NCI-H748 (cell line): ENCODE data around the gene PRKCE.
"Not testable (repeated sequence)": the region's sequence is repeated elsewhere in the genome, so short reads cannot be mapped to it uniquely, and the experiment has no call there.

ENCODE experiments used
- DNase-seq: peaks from one replicate; lab custom pipeline; 2025; ENCODE audit not compliant: unreplicated experiment; lab: John Stamatoyannopoulos, UW

Gene PRKCE

DNA sequence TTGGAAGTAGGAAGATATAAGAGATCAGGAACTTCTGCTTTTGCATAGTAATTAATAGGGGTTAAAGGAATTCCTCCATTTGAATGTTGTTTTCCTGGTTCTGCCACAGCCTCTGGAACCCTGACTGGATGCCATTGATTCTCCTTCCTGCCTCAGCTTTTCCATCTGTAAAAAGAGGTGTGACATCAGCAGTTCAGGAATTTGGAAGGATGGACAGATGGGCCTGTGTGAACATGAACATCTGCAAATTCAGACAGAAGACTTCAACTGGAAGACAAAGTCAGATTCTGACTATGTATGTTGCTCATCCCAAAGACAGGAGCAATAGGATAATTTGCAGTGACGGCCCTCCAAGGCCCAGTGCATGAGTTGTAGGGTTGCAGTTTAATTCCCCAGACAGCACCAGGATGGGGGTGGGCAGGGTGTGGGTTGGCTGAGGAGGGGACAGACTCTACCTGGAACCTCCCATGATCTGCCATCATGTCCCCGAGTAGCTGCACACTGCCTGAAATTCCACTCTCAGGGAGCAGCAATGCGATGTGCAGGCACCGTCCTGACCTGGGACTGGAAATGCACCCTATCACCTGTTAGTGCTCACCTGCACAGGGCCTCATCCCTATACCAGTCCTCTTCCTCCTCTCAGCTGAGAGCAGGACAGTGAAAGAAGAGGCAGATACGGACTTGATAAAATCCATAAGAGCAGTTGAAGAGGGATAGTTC, 546.8 kb downstream of the PRKCE start:
- DNase-seq, result no peak

- no peak for DNase-seq
Observed at GRCh38 chr2:46198966-46199365, 547.5 kb downstream of the PRKCE start.

DNA sequence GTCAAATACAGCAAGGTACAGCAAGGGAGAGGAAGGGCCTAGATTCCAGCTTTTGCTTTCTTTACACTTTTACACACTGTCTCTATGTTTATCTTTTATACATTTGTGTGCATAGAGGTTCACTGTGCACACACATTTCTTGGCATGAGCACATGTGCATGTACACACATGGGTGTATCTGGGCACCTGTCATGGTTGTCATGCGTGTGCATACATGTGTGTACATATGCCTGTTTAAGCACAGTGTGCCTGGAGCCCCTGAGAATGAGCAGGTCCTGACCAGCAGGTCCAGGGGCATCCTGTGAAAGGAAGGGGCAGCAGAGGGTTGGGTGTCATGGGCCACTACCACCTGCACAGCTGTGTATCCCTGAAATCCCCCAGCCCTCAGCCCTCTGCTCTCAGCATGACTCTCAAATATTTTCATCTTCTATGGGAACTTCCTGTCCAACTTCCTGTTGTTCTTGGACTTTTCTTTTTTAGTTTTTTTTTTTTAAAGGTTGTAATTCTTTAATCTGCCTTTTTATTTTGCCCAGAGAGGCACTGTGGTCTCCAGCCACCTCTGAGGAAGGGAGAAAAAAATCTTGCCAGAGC, 548.7 kb downstream of the PRKCE start:
- no peak for DNase-seq

DNA sequence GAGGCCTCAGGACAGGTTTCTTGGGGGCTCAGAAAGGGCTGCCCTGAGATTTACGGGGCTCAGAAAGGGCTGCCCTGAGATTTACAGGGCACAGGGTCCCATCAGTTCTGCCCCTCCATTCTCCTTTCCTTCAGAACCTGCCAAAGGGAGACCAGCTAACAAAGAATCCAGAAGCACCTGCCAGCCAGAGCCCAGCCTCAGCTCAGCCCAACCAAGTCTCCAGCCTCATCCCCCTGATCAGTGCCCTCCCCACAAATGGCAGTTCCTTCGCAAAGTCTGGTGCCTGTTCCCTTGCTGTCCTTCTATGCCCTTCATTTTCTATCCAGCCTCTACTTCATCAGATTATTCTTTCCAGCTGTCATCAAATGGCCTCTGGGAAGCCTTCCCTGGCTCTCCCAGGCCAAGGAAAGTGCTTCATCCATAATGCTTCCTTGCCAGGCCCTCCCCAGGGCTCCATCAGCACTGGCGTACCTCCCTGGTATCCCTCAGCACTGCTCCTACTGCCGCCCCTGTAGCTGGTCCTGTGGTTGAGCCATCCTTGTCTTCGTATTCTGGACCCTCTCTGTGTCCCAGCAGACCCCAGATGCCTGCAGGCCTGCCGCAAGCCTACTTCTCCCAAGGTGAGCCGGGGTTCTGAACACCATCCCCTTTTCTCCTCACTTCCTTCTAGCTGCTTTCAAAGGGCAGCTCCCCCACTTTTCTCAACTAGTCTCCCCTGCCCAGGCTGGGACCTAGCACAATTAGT, 549.6 kb downstream of the PRKCE start:
- no peak for DNase-seq

- no peak for DNase-seq
Observed at GRCh38 chr2:46202453-46202852, 551.0 kb downstream of the PRKCE start.

GRCh38 chr2:46202987-46203386, 551.5 kb downstream of the PRKCE start:
- no peak for DNase-seq

GRCh38 chr2:46203636-46204035, 552.2 kb downstream of the PRKCE start:
- not testable (repeated sequence) for DNase-seq

GRCh38 chr2:46207591-46207990, 556.1 kb downstream of the PRKCE start:
- DNase-seq, result no peak

DNA sequence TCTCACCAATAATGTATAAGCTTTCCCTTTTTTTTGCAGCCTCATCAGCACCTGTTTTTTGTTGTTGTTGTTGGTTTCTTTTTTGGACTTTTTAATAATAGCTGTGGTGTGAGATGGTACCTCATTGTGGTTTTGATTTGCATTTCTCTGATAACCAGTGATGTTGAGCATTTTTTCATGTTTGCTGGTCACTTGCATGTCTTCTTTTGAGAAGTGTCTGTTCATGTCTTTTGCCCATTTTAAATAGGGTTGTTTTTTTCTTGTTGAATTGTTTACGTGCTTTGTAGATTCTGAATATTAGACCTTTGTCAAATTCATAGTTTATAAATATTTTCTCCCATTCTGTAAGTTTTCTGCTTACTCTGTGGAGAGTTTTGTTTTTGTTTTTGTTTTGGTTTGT, 557.3 kb downstream of the PRKCE start:
- DNase-seq, result no peak

DNA sequence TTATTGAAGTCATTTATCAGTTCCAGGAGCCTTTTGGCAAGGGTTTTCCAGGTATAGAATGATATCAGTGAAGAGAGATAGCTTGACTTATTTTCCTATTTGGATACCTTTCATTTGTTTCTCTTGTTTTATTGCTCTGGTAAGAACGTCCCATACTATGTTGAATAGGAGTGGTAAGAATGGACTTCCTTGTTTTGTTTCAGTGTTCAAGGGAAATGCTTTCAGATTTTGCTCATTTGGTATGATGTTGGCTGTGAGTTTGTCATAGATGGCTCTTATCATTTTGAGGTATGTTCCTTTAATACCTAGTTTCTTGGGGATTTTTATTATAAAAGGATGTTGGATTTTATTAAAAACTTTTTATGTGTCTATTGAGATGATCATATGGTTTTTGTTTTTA, 558.6 kb downstream of the PRKCE start:
- DNase-seq, result no peak

DNA sequence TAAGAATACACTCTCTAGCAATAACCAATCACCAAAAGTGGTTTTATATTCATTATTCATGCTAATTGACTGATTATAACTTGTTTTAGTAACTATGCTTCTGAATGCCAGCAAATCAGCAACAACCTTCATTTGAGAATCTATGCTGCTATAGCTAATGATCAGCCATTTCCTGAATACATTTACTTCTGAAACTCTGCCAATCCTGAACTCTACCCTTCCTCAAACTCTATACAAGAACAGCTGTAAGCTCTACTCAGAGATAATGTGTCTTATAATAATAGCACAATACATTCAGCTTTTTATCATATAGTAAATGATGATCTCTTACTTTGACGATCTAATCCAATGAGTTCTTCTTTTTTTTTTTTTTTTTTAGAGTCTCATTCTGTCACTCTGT, 560.0 kb downstream of the PRKCE start:
- no peak for DNase-seq

- no peak for DNase-seq
Observed at GRCh38 chr2:46213906-46214305, 562.4 kb downstream of the PRKCE start.

DNA sequence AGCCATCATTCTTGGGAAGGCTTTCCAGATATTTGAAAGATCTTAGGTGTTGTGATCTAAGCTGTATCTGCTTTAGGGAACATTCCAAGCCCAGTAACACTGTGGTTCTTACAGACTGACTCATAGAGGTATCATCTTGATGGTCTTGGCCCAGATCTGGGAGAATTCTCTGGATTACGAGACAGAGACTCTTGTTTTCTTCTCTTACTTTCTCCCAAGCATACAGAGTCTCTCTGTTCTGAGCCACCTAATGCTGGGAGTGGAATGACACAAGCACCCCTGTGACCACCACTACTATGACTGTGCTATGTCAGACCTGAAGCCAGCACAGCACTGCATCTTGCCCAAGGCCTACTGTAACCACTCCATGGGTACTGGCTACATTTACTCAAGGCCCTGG, 564.7 kb downstream of the PRKCE start:
- no peak for DNase-seq

GRCh38 chr2:46223514-46223913, 572.0 kb downstream of the PRKCE start:
- not testable (repeated sequence) for DNase-seq

DNA sequence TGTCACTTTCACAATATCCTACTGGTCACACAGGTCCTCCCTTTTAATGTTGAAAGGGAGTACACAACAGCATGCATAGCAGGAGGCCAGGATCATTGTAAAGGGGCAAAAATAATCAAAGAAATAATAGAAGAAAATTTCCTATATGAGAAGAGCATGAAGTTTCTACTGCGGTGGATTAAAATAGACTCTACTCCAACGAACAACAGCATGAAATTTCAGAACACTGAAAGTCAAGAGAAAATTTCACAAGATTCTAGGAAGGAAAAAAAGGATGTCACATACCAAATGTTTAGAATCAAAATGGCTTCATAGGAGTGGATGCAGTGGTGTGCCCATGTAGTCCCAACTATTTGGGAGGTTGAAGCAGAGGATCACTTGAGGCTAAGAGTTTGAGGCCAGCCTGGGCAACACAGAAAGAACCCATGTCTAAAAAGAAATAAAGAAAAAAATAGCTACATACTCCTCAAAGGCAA, 573.7 kb downstream of the PRKCE start:
- no peak for DNase-seq

- DNase-seq, result no peak
Observed at GRCh38 chr2:46225730-46226129, 574.3 kb downstream of the PRKCE start.

DNA sequence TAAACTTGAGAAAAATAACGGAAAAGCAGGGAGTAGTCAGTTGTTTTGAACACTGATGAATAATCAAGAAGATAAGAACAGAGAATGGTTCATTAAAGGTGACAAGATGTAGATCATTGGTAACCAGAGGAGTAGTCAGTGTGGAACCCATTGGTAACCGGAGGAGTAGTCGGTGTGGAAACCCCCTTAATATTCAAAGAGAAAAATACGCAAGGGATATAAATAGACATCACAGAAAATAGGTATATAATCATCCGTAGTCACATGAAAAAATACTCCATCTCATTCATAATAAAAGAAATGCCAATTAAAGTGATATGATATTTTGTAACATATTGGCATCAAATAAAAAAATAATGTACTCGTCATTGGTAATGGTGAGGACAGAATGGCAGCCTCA, 575.1 kb downstream of the PRKCE start:
- DNase-seq, result no peak

GRCh38 chr2:46227022-46227421, 575.5 kb downstream of the PRKCE start:
- DNase-seq, result no peak

- DNase-seq, result no peak
Observed at GRCh38 chr2:46227674-46228289, 576.3 kb downstream of the PRKCE start.

DNA sequence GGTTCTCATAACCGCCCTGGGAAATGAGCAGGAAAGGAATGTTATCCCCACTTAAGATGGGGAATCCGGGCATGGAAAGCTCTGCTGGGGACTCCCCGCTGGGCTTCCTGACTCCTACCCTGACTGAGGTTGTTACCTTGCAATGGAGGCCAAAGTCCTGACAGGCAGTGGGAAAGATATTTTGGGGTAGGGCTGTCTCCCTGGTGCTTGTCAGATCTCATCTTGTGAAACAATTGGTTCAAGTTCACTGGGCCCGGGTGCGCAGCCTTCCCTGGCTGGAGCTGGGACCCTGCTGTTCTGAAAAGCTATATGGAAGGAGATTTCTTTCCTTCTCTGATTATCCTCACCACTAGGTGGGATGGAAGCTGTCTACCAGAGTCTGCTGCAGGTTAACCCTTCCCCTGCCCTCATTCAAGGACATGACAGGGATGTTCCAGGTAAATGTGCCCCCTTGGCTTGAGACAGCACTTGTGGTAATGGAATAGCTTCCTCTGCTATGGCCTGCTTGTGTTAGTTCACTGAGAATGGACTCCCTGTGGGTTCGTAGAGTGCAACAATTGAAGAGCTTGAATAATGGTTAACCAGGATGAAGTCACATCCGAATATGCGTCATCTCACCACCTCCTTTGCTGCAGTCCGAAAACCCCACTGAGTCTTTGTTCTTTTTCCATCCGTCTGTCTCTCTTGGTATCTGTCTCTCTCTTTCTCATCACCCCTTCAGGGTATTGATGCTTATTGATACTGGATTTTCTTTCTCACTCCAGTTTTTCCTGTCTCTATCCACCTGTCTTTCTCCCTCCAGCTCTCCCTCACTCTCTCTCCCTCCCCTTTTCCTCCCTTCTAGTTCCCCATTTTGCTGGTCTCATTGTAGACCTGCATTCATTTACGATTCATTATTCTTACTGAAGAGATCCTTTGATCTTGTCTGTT, 577.9 kb downstream of the PRKCE start:
- DNase-seq, result no peak
